Right lobe of liver (tissue), 4 donors: ENCODE results near the gene KIAA2012.

ENCODE experiments used
- POLR2A ChIP-seq: fragments of 450-650 bp; IDR thresholded peaks from one replicate; pipeline ENCODE4 v1.6.1; 2017; ENCODE audit warnings: antibody characterized with exemption, mild to moderate bottlenecking
- TF ChIP-seq, protein P1 (sequence below), 4 donors: fragments of 200-600 bp in 3 of 4; fragments of 450-650 bp in 1 of 4; IDR thresholded peaks; one replicate each; pipeline versions ENCODE4 v1.5.1 to v1.8.0; 2016 to 2022; ENCODE audit warnings: antibody characterized with exemption in 4 of 4, mild to moderate bottlenecking in 2 of 4
- donor health status: DM: no; HTN: no; CAD: no.
- donor health status: DM: no; HTN: no; CAD: no.
- donor health status: DM: no; HTN: yes; CAD: no.

DNA sequence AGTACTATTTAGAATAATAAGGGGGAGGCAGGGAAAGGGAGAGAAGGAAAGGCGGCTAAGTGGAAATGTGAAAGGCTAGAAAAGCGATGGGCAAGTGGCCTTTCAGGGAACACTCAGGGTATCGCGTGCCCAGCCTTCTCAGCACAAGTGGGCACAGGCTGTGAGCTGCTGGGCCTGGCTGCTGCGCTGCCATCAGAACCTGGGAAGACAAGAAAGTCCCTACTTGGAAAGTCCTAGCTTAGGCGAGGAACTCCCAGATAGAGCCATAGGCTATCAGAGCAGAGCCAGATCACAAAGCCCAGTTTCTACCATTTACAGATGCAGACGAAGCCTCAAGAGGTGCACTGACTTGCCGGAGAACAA, 49.2 kb upstream of the KIAA2012 start:
- TF ChIP-seq, protein P1, sequence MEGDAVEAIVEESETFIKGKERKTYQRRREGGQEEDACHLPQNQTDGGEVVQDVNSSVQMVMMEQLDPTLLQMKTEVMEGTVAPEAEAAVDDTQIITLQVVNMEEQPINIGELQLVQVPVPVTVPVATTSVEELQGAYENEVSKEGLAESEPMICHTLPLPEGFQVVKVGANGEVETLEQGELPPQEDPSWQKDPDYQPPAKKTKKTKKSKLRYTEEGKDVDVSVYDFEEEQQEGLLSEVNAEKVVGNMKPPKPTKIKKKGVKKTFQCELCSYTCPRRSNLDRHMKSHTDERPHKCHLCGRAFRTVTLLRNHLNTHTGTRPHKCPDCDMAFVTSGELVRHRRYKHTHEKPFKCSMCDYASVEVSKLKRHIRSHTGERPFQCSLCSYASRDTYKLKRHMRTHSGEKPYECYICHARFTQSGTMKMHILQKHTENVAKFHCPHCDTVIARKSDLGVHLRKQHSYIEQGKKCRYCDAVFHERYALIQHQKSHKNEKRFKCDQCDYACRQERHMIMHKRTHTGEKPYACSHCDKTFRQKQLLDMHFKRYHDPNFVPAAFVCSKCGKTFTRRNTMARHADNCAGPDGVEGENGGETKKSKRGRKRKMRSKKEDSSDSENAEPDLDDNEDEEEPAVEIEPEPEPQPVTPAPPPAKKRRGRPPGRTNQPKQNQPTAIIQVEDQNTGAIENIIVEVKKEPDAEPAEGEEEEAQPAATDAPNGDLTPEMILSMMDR (IDR thresholded peaks at IDR 0.05), result no peak
- no peak for TF ChIP-seq POLR2A
